K562 (cell line): Measurements from ENCODE around the gene NME2. TPM values are rescaled to one million over a fixed set of nuclear protein-coding genes. Genes with fewer than 3 reads are reported as not detected.

Source experiments
- ETV5 ChIP-seq: sonication (generic); formaldehyde crosslinking; IDR thresholded peaks from 2 replicates; pipeline ENCODE4 v1.4.0; 2020; ENCODE audit warnings: low read depth, mild to moderate bottlenecking, missing genetic modification reagents
- EWSR1 ChIP-seq: fragments of 450-650 bp; IDR thresholded peaks from 2 replicates; pipeline ENCODE4 v1.6.1; 2018; ENCODE audit warnings: borderline replicate concordance, mild to moderate bottlenecking, low read depth, moderate library complexity; ENCODE audit not compliant: partially characterized antibody
- HCFC1 ChIP-seq: IDR thresholded peaks from 2 replicates; pipeline ENCODE4 v1.6.1; 2012; ENCODE audit warnings: low read depth, low read length, improper control_type of control experiment
- HNRNPUL1 ChIP-seq: fragments of 200-400 bp; formaldehyde crosslinking; IDR thresholded peaks from 2 replicates; pipeline ENCODE4 v1.6.1; 2017; ENCODE audit warnings: low read length
- KAT8 ChIP-seq: fragments of 450-650 bp; IDR thresholded peaks from 2 replicates; pipeline ENCODE4 v1.6.1; 2016; ENCODE audit warnings: low read depth, mild to moderate bottlenecking
- KLF10 ChIP-seq: fragments of 250-450 bp; sonication (Bioruptor Pico); IDR thresholded peaks from 2 replicates; pipeline ENCODE4 v1.6.1; 2021; ENCODE audit warnings: matching md5 sums
- NCOA2 ChIP-seq, 2 experiments: fragments of 450-650 bp; IDR thresholded peaks; 2 replicates each; pipeline ENCODE4 v1.6.1; 2018; ENCODE audit warnings: mild to moderate bottlenecking in 2 of 2, moderate library complexity in 1 of 2; ENCODE audit not compliant: partially characterized antibody in 2 of 2
- PCBP2 ChIP-seq: fragments of 200-400 bp; formaldehyde crosslinking; IDR thresholded peaks from 2 replicates; pipeline ENCODE4 v1.6.1; 2018; ENCODE audit warnings: low read length, low read depth, mild to moderate bottlenecking, moderate library complexity; ENCODE audit not compliant: poor library complexity, severe bottlenecking
- RAD21 ChIP-seq, 2 experiments: fragments of 250-450 bp in 1 of 2; fragments of 450-650 bp in 1 of 2; sonication (Bioruptor Pico) in 1 of 2; formaldehyde crosslinking in 1 of 2; IDR thresholded peaks in 1 of 2; conservative IDR thresholded peaks in 1 of 2; 2 replicates each; pipeline versions ENCODE4 v1.4.0 to v1.8.0; 2020 to 2022; ENCODE audit warnings: mild to moderate bottlenecking in 2 of 2, moderate library complexity in 1 of 2
- RAD51 ChIP-seq: fragments of 450-650 bp; IDR thresholded peaks from 2 replicates; pipeline ENCODE4 v1.7.1; 2016; ENCODE audit warnings: low read depth, mild to moderate bottlenecking, borderline replicate concordance
- RFX1 ChIP-seq: fragments of 450-650 bp; IDR thresholded peaks from 2 replicates; pipeline ENCODE4 v1.6.1; 2016; ENCODE audit warnings: mild to moderate bottlenecking, moderate library complexity
- SETDB1 ChIP-seq: IDR thresholded peaks from one replicate; pipeline ENCODE4 v1.6.1; 2012; ENCODE audit warnings: low read length, control low read depth, inconsistent platforms
- SREBF1 ChIP-seq: fragments of 150-350 bp; IDR thresholded peaks from 2 replicates; pipeline ENCODE4 v1.6.1; 2014; ENCODE audit warnings: antibody characterized with exemption, low read depth, low read length, borderline replicate concordance
- U2AF1 ChIP-seq: fragments of 200-400 bp; formaldehyde crosslinking; optimal IDR thresholded peaks from 2 replicates; pipeline ENCODE3; 2017; ENCODE audit warnings: mild to moderate bottlenecking, low read depth, low read length, moderate library complexity
- WHSC1 ChIP-seq: IDR thresholded peaks from one replicate; pipeline ENCODE4 v1.6.1; 2012; ENCODE audit warnings: low read length, control low read depth, inconsistent platforms
- ZKSCAN3 ChIP-seq: fragments of 250-450 bp; sonication (Bioruptor Pico); IDR thresholded peaks from 2 replicates; pipeline ENCODE4 v1.4.0; 2020
- ZNF511 ChIP-seq: sonication (generic); formaldehyde crosslinking; IDR thresholded peaks from 2 replicates; pipeline ENCODE4 v1.8.0; 2022; ENCODE audit warnings: mild to moderate bottlenecking, missing genetic modification reagents
- ZNF592 ChIP-seq: fragments of 450-650 bp; IDR thresholded peaks from 2 replicates; pipeline ENCODE4 v1.6.1; 2017; ENCODE audit warnings: antibody characterized with exemption, mild to moderate bottlenecking
- ZNF655 ChIP-seq: fragments of 250-450 bp; sonication (Bioruptor Pico); IDR thresholded peaks from 2 replicates; pipeline ENCODE4 v1.5.0; 2021
- ZNF780A ChIP-seq: fragments of 250-450 bp; sonication (Bioruptor Pico); IDR thresholded peaks from 2 replicates; pipeline ENCODE4 v1.5.0; 2021; ENCODE audit warnings: mild to moderate bottlenecking
- polyA plus RNA-seq, 8 experiments: library from polyadenylated mRNA; depleted of rRNA in 4 of 8; stranded (reverse) in 5 of 8; unstranded in 3 of 8; fragments of >200 nt; fragmentation: Nextera tagmentation in 2 of 8; fragmentation: Illumina TruSeq in 1 of 8; extraction: Ambion mirVana in 2 of 8; extraction: Trizol in 1 of 8; gene quantifications; 2 replicates each; pipeline versions ENCODE4 v1.2.1 to v1.2.3, GENCODE V29; 2011 to 2014; ENCODE audit warnings: inconsistent platforms in 1 of 8, missing spikeins in 1 of 8
- total RNA-seq, 7 experiments: library from RNA; depleted of rRNA in 6 of 7; stranded (reverse); fragments of >200 nt in 6 of 7; fragmentation: Illumina TruSeq in 2 of 7; extraction: Trizol in 2 of 7; gene quantifications; 2 replicates each; pipeline versions ENCODE4 v1.2.1 to v1.2.3, GENCODE V29; 2011 to 2021; ENCODE audit warnings: low replicate concordance in 1 of 7
- TF ChIP-seq, protein P1 (sequence below): fragments of 450-650 bp; IDR thresholded peaks from 2 replicates; pipeline ENCODE4 v1.7.0; 2016; ENCODE audit warnings: borderline replicate concordance

Gene NME2
- total and polyA plus RNA-seq, 9 of the 15 experiments (the other 6 are each of a cell fraction or from before 2014, with no cell fraction given) = 684 to 1,202 (median 924) TPM

DNA sequence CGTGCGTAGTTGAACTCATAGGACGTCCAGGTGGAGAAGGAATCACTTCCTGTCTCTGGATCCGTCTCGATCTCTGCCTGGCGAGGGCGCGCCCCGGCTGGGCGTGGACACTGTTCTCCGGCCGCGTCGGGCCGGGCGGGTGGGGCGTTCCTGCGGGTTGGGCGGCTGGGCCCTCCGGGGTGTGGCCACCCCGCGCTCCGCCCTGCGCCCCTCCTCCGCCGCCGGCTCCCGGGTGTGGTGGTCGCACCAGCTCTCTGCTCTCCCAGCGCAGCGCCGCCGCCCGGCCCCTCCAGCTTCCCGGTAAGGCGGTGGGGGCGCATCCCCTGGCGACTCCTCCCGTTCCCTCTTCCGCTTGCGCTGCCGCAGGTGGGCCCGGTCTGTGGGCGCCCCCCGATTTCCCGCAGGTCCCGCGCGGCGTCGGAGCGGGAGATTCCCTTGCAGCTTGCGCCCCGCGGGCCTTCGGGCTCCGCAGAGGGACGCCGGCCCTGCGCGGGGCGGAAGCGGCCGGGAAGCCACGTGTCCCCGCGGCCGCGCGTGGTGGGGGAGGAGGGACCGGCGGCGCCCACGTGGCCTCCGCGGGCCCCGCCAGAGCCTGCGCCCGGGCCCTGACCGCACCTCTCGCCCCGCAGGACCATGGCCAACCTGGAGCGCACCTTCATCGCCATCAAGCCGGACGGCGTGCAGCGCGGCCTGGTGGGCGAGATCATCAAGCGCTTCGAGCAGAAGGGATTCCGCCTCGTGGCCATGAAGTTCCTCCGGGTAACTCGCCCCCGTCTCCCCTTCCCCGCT, at the start of gene NME2 (continued):
- no peak for TF ChIP-seq ZKSCAN3 (CRISPR knock-in tag)
- peak; percentile 74 for TF ChIP-seq ETV5 (CRISPR knock-in tag)
- no peak for TF ChIP-seq ZNF655 (CRISPR knock-in tag)
- TF ChIP-seq PCBP2 = no peak
- TF ChIP-seq U2AF1 = peak; percentile 52
- TF ChIP-seq ZNF780A = no peak
- TF ChIP-seq KLF10 (CRISPR knock-in tag) = no peak
- TF ChIP-seq, protein P1, sequence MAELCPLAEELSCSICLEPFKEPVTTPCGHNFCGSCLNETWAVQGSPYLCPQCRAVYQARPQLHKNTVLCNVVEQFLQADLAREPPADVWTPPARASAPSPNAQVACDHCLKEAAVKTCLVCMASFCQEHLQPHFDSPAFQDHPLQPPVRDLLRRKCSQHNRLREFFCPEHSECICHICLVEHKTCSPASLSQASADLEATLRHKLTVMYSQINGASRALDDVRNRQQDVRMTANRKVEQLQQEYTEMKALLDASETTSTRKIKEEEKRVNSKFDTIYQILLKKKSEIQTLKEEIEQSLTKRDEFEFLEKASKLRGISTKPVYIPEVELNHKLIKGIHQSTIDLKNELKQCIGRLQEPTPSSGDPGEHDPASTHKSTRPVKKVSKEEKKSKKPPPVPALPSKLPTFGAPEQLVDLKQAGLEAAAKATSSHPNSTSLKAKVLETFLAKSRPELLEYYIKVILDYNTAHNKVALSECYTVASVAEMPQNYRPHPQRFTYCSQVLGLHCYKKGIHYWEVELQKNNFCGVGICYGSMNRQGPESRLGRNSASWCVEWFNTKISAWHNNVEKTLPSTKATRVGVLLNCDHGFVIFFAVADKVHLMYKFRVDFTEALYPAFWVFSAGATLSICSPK = no peak
- TF ChIP-seq SREBF1 = no peak
- TF ChIP-seq RAD51 = no peak
- TF ChIP-seq HCFC1 = no peak
- TF ChIP-seq HNRNPUL1 = no peak
- no peak for TF ChIP-seq NCOA2 (IDR thresholded peaks at IDR 0.05; ENCODE audit: partially characterized antibody in 2 of 2)
- no peak; a peak in 1 of 4 replicates for TF ChIP-seq RAD21 (CRISPR knock-in tag; conservative IDR thresholded peaks at IDR 0.05 in 1 of 2, IDR thresholded peaks at IDR 0.05 in 1 of 2)
- peak; percentile 57 for TF ChIP-seq ZNF592
- no peak for TF ChIP-seq EWSR1
- no peak for TF ChIP-seq WHSC1
- TF ChIP-seq KAT8 = no peak
- TF ChIP-seq RFX1 = no peak
- peak; percentile 18; the same call in 1 of the 2 replicates for TF ChIP-seq ZNF511 (CRISPR knock-in tag)
- TF ChIP-seq SETDB1 = no peak
